H9 (cell line): Measurements from ENCODE around the gene ATXN10. TPM values are rescaled to one million over a fixed set of nuclear protein-coding genes. Genes with fewer than 3 reads are reported as not detected.

ENCODE experiments used
- DNase-seq: peaks from one replicate; pipeline ENCODE4 v3.0.0-alpha.2; 2017
- H2AFZ ChIP-seq: one replicate; pipeline ENCODE4 v1.6.1; 2013; ENCODE audit warnings: mild to moderate bottlenecking, low read length, control low read depth, moderate library complexity
- H2AK5ac ChIP-seq: 2 replicates; pipeline ENCODE4 v1.6.1; 2013; ENCODE audit warnings: low read length, control low read depth, mixed read lengths; ENCODE audit not compliant: insufficient read length
- H2BK120ac ChIP-seq: one replicate; pipeline ENCODE4 v1.6.1; 2013; ENCODE audit warnings: low read depth, mild to moderate bottlenecking, low read length, control low read depth, inconsistent platforms; ENCODE audit not compliant: poor library complexity, severe bottlenecking
- H2BK12ac ChIP-seq: 2 replicates; pipeline ENCODE4 v1.6.1; 2013; ENCODE audit warnings: low read length, control low read depth, mixed read lengths, low read depth; ENCODE audit not compliant: insufficient read length
- H2BK15ac ChIP-seq: 2 replicates; pipeline ENCODE4 v1.6.1; 2013; ENCODE audit warnings: low read depth, low read length, control low read depth
- H2BK20ac ChIP-seq: one replicate; pipeline ENCODE4 v1.6.1; 2013; ENCODE audit warnings: low read depth, mild to moderate bottlenecking, low read length, control low read depth, inconsistent platforms; ENCODE audit not compliant: poor library complexity, severe bottlenecking
- H2BK5ac ChIP-seq: 2 replicates; pipeline ENCODE4 v1.6.1; 2013; ENCODE audit warnings: low read length, control low read depth, mixed read lengths; ENCODE audit not compliant: insufficient read length
- H3K14ac ChIP-seq: 2 replicates; pipeline ENCODE4 v1.6.1; 2013; ENCODE audit warnings: low read length, control low read depth; ENCODE audit not compliant: insufficient read depth
- H3K18ac ChIP-seq: 2 replicates; pipeline ENCODE4 v1.6.1; 2013; ENCODE audit warnings: low read depth, mild to moderate bottlenecking, mixed read lengths, low read length, control low read depth; ENCODE audit not compliant: insufficient read length
- H3K23ac ChIP-seq: 2 replicates; pipeline ENCODE4 v1.6.1; 2013; ENCODE audit warnings: low read length, control low read depth, mixed read lengths, low read depth; ENCODE audit not compliant: insufficient read length
- H3K23me2 ChIP-seq: 2 replicates; pipeline ENCODE4 v1.6.1; 2013; ENCODE audit warnings: low read depth, mild to moderate bottlenecking, mixed read lengths, low read length, control low read depth; ENCODE audit not compliant: insufficient read length, poor library complexity, severe bottlenecking
- H3K27ac ChIP-seq: 2 replicates; pipeline ENCODE4 v1.5.1; 2013; ENCODE audit warnings: low read length, control low read depth, mixed read lengths, low read depth; ENCODE audit not compliant: insufficient read length
- H3K27me3 ChIP-seq: 2 replicates; pipeline ENCODE4 v1.6.1; 2013; ENCODE audit warnings: low read length, control low read depth, inconsistent platforms; ENCODE audit not compliant: insufficient read depth
- H3K4ac ChIP-seq: 2 replicates; pipeline ENCODE4 v1.6.1; 2013; ENCODE audit warnings: low read depth, mild to moderate bottlenecking, control low read depth, inconsistent platforms, low read length, moderate library complexity
- H3K4me1 ChIP-seq: 2 replicates; pipeline ENCODE4 v1.6.1; 2013; ENCODE audit warnings: low read length, control low read depth, inconsistent platforms; ENCODE audit not compliant: insufficient read depth
- H3K4me2 ChIP-seq: 2 replicates; pipeline ENCODE4 v1.6.1; 2013; ENCODE audit warnings: low read length, control low read depth, mixed read lengths; ENCODE audit not compliant: insufficient read length, insufficient read depth
- H3K56ac ChIP-seq: 2 replicates; pipeline ENCODE4 v1.6.1; 2013; ENCODE audit warnings: low read depth, mild to moderate bottlenecking, mixed read lengths, low read length, control low read depth; ENCODE audit not compliant: insufficient read length
- H3K79me1 ChIP-seq: 2 replicates; pipeline ENCODE4 v1.6.1; 2013; ENCODE audit warnings: low read depth, mild to moderate bottlenecking, moderate library complexity, low read length, control low read depth, inconsistent platforms; ENCODE audit not compliant: insufficient read depth, poor library complexity, severe bottlenecking
- H3K79me2 ChIP-seq: 2 replicates; pipeline ENCODE4 v1.6.1; 2013; ENCODE audit warnings: low read length, control low read depth, inconsistent platforms; ENCODE audit not compliant: insufficient read depth
- H3K9ac ChIP-seq: 2 replicates; pipeline ENCODE4 v1.6.1; 2013; ENCODE audit warnings: low read length, control low read depth, mixed read lengths; ENCODE audit not compliant: insufficient read length; ENCODE audit errors: extremely low read depth
- H3K9me3 ChIP-seq: one replicate; pipeline ENCODE4 v1.6.1; 2013; ENCODE audit warnings: low read depth, low read length, inconsistent platforms; ENCODE audit not compliant: control insufficient read depth
- H3T11ph ChIP-seq: one replicate; pipeline ENCODE4 v1.6.1; 2013; ENCODE audit warnings: mild to moderate bottlenecking, low read length, control low read depth, inconsistent platforms
- H4K20me1 ChIP-seq: one replicate; pipeline ENCODE4 v1.6.1; 2013; ENCODE audit not compliant: control insufficient read depth, insufficient read length, insufficient read depth
- H4K5ac ChIP-seq: 2 replicates; pipeline ENCODE4 v1.6.1; 2013; ENCODE audit warnings: low read depth, mild to moderate bottlenecking, mixed read lengths, low read length, control low read depth; ENCODE audit not compliant: insufficient read length
- H4K8ac ChIP-seq: replicated peaks from 2 replicates; pipeline ENCODE4 v1.6.1; 2013; ENCODE audit warnings: low read length, control low read depth, mixed read lengths, low read depth; ENCODE audit not compliant: insufficient read length
- H4K91ac ChIP-seq: 2 replicates; pipeline ENCODE4 v1.6.1; 2013; ENCODE audit warnings: low read depth, mild to moderate bottlenecking, moderate library complexity, mixed read lengths, low read length, control low read depth; ENCODE audit not compliant: insufficient read length
- H3K27ac Mint-ChIP-seq, 3 experiments: 2 replicates in 2 of 3; 3 replicates in 1 of 3; pipeline ENCODE4 v1.8.0; 2020 to 2021; ENCODE audit warnings: mixed read lengths in 3 of 3, mild to moderate bottlenecking in 1 of 3, moderate library complexity in 1 of 3
- H3K27me3 Mint-ChIP-seq: 2 replicates; pipeline ENCODE4 v1.8.0; 2021; ENCODE audit warnings: low read depth, mild to moderate bottlenecking, moderate library complexity, mixed read lengths
- H3K36me3 Mint-ChIP-seq, 3 experiments: 2 replicates in 2 of 3; 3 replicates in 1 of 3; pipeline ENCODE4 v1.8.0; 2020 to 2021; ENCODE audit warnings: low read depth in 3 of 3, mixed read lengths in 3 of 3; ENCODE audit not compliant: insufficient read depth in 1 of 3
- H3K4me1 Mint-ChIP-seq, 2 experiments: 2 replicates each; pipeline ENCODE4 v1.8.0; 2020; ENCODE audit warnings: mixed read lengths in 2 of 2
- H3K4me3 Mint-ChIP-seq, 2 experiments: 2 replicates in 1 of 2; 3 replicates in 1 of 2; pipeline ENCODE4 v1.8.0; 2020 to 2021; ENCODE audit warnings: mild to moderate bottlenecking in 2 of 2, mixed read lengths in 2 of 2, moderate library complexity in 1 of 2
- H3K9me3 Mint-ChIP-seq, 2 experiments: 2 replicates in 1 of 2; 3 replicates in 1 of 2; pipeline ENCODE4 v1.8.0; 2020; ENCODE audit warnings: mild to moderate bottlenecking in 2 of 2, mixed read lengths in 2 of 2, moderate library complexity in 1 of 2
- WGBS: extraction: QIAGEN DNeasy Blood & Tissue Kit; methylation state at CpG from one replicate; pipeline ENCODE4 v1.1.7; 2013; ENCODE audit warnings: missing lambda C conversion rate, low lambda C conversion rate, mixed read lengths; ENCODE audit not compliant: insufficient read length; ENCODE audit errors: extremely low coverage; 5-methylcytosine and 5-hydroxymethylcytosine counted together
- total RNA-seq: library from RNA; stranded (reverse); gene quantifications from 2 replicates; pipeline ENCODE4 v1.2.1, GENCODE V29; 2021
- TF ChIP-seq, protein P1 (sequence below): fragments of 200-600 bp; sonication (generic); conservative IDR thresholded peaks from 3 replicates; pipeline ENCODE4 v1.8.0; 2021; ENCODE audit warnings: antibody characterized with exemption, mild to moderate bottlenecking

ATXN10 gene
- total RNA-seq, 1 experiment from 2014 or later, result 210 TPM

DNA sequence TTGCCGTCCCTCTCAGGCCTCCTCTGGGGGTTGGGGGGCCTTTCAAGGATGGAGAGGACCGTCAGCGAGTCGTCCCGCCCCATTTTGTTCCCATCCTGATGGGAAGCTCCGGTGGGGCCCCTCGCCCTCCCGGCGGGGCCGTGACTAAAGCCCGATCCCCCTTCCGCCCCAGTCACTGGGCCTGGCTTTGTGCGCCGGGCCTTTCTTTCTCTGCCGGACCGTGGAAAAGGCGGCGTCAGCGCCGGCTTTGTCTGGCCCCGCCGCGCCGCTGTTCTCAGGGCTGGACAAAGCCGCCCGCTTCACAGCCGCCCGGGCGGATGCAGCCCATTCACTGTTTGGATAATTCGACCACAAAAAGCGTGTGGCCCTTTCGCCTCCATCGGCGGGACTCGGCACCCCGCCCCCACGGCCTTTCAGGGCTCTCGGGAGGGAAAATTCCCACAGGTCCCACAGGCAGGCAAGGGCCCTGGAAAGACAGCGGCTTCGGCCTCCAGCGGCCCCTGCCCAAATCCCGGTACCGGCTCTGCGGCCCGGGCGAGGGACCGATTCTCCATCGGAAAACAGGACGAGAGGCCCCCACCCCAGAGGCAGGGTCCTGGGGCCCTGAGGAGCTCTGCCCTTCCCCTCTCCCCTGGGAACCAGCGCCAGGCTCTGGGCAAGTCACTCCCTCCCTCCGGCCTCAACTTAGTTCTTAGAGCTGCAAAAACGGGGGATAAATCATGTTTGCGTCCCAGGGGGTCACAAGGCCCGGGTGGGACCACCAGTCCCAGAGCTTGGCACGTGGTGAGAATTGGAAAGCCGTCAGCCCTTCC lies 218.1 kb downstream of the ATXN10 start:
- no peak overlapping the region for H3K23ac ChIP-seq
- no peak overlapping the region for H2BK20ac ChIP-seq
- no peaks in the 10 kb centered on the region for H3K27me3 ChIP-seq
- H3K27me3 Mint-ChIP-seq, result peaks cover 4% of the 10 kb centered on the region; the same call in 1 of the 2 replicates
- H2BK15ac ChIP-seq, result no peak overlapping the region
- no peak overlapping the region for H3K4me2 ChIP-seq
- H3K27ac ChIP-seq, result no peak overlapping the region
- H3K23me2 ChIP-seq, result no peaks in the 10 kb centered on the region
- H3K18ac ChIP-seq, result no peak overlapping the region
- H3K4me1 Mint-ChIP-seq, result no peaks in the 10 kb centered on the region
- H3K56ac ChIP-seq, result no peak overlapping the region
- no peak overlapping the region for H3K4ac ChIP-seq
- no peaks in the 10 kb centered on the region for H3K9me3 ChIP-seq
- no peak overlapping the region for H2AK5ac ChIP-seq
- TF ChIP-seq, protein P1, sequence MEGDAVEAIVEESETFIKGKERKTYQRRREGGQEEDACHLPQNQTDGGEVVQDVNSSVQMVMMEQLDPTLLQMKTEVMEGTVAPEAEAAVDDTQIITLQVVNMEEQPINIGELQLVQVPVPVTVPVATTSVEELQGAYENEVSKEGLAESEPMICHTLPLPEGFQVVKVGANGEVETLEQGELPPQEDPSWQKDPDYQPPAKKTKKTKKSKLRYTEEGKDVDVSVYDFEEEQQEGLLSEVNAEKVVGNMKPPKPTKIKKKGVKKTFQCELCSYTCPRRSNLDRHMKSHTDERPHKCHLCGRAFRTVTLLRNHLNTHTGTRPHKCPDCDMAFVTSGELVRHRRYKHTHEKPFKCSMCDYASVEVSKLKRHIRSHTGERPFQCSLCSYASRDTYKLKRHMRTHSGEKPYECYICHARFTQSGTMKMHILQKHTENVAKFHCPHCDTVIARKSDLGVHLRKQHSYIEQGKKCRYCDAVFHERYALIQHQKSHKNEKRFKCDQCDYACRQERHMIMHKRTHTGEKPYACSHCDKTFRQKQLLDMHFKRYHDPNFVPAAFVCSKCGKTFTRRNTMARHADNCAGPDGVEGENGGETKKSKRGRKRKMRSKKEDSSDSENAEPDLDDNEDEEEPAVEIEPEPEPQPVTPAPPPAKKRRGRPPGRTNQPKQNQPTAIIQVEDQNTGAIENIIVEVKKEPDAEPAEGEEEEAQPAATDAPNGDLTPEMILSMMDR, result no peak
- H2BK5ac ChIP-seq, result no peak overlapping the region
- no peaks in the 10 kb centered on the region for H3K79me2 ChIP-seq
- H2AFZ ChIP-seq, result no peak overlapping the region
- no peak overlapping the region for H3K27ac Mint-ChIP-seq
- no CpG with 5 or more reads among the region's 56 CpGs for WGBS
- no peaks in the 10 kb centered on the region for H3K9me3 Mint-ChIP-seq
- no peak overlapping the region for H4K8ac ChIP-seq
- no peaks in the 10 kb centered on the region for H4K20me1 ChIP-seq
- H3K4me3 Mint-ChIP-seq, result no peak overlapping the region
- no peak for DNase-seq
- H4K5ac ChIP-seq, result no peak overlapping the region
- no peak overlapping the region for H3K9ac ChIP-seq
- H3K14ac ChIP-seq, result no peak overlapping the region; the same call in 1 of the 2 replicates
- no peak overlapping the region for H2BK12ac ChIP-seq
- H3K79me1 ChIP-seq, result no peaks in the 10 kb centered on the region
- no peaks in the 10 kb centered on the region for H3K4me1 ChIP-seq
- no peak overlapping the region for H2BK120ac ChIP-seq
- H3T11ph ChIP-seq, result no peak overlapping the region
- no peaks in the 10 kb centered on the region for H3K36me3 Mint-ChIP-seq
- no peak overlapping the region for H4K91ac ChIP-seq
